GM06990 (cell line): ENCODE results near the gene ZAR1L.
"Not testable (repeated sequence)": the region's sequence is repeated elsewhere in the genome, so short reads cannot be mapped to it uniquely, and the experiment has no call there.

Experiments
- DNase-seq: peaks from one replicate; pipeline ENCODE4 v3.0.0-alpha.2; 2011; ENCODE audit not compliant: insufficient read length; ENCODE audit errors: extremely low read depth
- H3K27me3 ChIP-seq: replicated peaks from 2 replicates; pipeline ENCODE4 v1.6.0; 2011; ENCODE audit warnings: low read length; ENCODE audit not compliant: control insufficient read depth, insufficient read depth
- H3K36me3 ChIP-seq: 2 replicates; pipeline ENCODE4 v1.5.1; 2011; ENCODE audit warnings: low read length; ENCODE audit not compliant: control insufficient read depth, insufficient read depth
- H3K4me3 ChIP-seq: replicated peaks from 2 replicates; pipeline ENCODE4 v1.5.1; 2011; ENCODE audit warnings: low read depth, mild to moderate bottlenecking, control low read depth, low read length
- TF ChIP-seq, protein P1 (sequence below): IDR thresholded peaks from 2 replicates; pipeline ENCODE4 v1.5.1; 2011; ENCODE audit warnings: low read length, control low read depth, mild to moderate bottlenecking, inconsistent platforms; ENCODE audit not compliant: insufficient read depth, poor library complexity, severe bottlenecking

The ZAR1L gene

GRCh38 chr13:32315238-32316027 is at the start of gene ZAR1L, which contains the start of gene BRCA2:
TSS of gene ZAR1L (minus strand) at chr13:32315363. CDS start at chr13:32311925, 3,438 bp downstream.
TSS of gene BRCA2 (plus strand) at chr13:32315508. CDS start at chr13:32316461, 953 bp downstream.
- TF ChIP-seq, protein P1, sequence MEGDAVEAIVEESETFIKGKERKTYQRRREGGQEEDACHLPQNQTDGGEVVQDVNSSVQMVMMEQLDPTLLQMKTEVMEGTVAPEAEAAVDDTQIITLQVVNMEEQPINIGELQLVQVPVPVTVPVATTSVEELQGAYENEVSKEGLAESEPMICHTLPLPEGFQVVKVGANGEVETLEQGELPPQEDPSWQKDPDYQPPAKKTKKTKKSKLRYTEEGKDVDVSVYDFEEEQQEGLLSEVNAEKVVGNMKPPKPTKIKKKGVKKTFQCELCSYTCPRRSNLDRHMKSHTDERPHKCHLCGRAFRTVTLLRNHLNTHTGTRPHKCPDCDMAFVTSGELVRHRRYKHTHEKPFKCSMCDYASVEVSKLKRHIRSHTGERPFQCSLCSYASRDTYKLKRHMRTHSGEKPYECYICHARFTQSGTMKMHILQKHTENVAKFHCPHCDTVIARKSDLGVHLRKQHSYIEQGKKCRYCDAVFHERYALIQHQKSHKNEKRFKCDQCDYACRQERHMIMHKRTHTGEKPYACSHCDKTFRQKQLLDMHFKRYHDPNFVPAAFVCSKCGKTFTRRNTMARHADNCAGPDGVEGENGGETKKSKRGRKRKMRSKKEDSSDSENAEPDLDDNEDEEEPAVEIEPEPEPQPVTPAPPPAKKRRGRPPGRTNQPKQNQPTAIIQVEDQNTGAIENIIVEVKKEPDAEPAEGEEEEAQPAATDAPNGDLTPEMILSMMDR = no peak
- peak; percentile 93 for DNase-seq
- H3K4me3 ChIP-seq = peak within 1 kb of the TSS; percentile 75
- H3K27me3 ChIP-seq = no peaks in the 10 kb centered on the region
- no peaks in the 10 kb centered on the region; the same call in 1 of the 2 replicates for H3K36me3 ChIP-seq

DNA sequence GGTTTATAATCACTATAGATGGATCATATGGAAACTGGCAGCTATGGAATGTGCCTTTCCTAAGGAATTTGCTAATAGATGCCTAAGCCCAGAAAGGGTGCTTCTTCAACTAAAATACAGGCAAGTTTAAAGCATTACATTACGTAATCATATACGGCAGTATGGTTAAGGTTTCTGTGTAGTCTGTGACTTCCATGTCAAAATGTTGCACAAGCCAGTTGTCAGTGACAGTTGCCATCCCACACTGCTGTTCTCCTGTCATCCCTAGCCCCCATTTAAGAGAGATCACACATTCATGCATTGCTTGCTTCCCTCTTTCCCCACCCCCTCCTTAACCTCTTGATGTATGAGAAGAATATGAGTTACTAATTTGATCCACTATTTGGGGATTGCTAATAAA is 47.4 kb upstream of the ZAR1L start:
- no peak for DNase-seq
- Histone ChIP-seq H3K27me3 (no peaks in the 10 kb centered on the region), H3K4me3 (no peak overlapping the region), H3K36me3 (no peaks in the 10 kb centered on the region; the same call in 1 of the 2 replicates)
- TF ChIP-seq, protein P1 = no peak

DNA sequence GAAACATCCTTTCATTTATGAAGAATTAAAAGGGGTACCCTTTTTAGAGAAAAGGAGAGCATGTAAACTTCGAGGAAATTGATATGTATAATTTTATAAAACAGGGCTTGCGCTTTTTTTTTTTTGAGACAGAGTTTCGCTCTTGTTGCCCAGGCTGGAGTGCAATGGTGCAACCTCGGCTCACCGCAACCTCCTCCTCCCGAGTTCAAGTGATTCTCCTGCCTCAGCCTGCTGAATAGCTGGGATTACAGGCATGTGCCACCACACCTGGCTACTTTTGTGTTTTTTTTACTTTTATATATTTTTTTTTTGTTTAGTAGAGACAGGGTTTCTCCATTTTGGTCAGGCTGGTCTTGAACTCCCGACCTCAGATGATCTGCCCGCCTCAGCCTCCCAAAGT is 40.8 kb upstream of the ZAR1L start:
- H3K4me3 ChIP-seq, DNase-seq, H3K36me3 ChIP-seq, H3K27me3 ChIP-seq: not testable (repeated sequence)

DNA sequence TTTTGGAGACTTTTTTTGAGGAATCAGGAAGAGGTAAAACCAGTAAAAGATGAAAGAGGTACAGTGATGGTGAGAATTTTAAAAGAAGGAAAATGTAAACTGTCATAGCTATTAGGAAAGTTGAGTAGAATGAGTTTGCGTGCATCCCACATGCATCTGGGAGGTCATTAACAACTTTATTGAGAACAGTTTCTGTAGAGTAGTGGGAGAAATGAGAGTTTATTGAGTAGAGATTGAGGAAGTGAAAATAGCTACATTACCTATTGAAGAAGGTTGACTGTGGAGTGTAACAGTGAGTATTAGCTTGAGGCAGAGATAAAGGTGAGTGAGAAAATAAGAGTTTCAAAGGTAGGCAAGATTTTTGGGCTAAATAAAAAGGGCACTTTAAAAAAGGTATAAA is 38.9 kb upstream of the ZAR1L start:
- Histone ChIP-seq H3K36me3 (peaks cover 2% of the 10 kb centered on the region), H3K27me3 (no peaks in the 10 kb centered on the region), H3K4me3 (no peak overlapping the region)
- TF ChIP-seq, protein P1 = no peak
- no peak for DNase-seq

- not testable (repeated sequence) for H3K4me3 ChIP-seq, H3K27me3 ChIP-seq, H3K36me3 ChIP-seq, DNase-seq
Measured at GRCh38 chr13:32350839-32351441, 35.8 kb upstream of the ZAR1L start.

GRCh38 chr13:32347651-32348050 is 32.5 kb upstream of the ZAR1L start:
- H3K4me3 ChIP-seq = no peak overlapping the region
- TF ChIP-seq, protein P1 = no peak
- no peak for DNase-seq
- H3K36me3 ChIP-seq = peaks cover 2% of the 10 kb centered on the region
- no peaks in the 10 kb centered on the region for H3K27me3 ChIP-seq
